ENCODE measurements around the gene CRTC2. TPM values are rescaled to one million over a fixed set of nuclear protein-coding genes. Genes with fewer than 3 reads are reported as not detected.
"Not testable (repeated sequence)": the region's sequence is repeated elsewhere in the genome, so short reads cannot be mapped to it uniquely, and the experiment has no call there.

Gene CRTC2
- total RNA-seq, 1 donor = 6.6 TPM

- no peak overlapping the region for H3K4me3 ChIP-seq (ENCODE audit: low read depth, low read length)
- TF ChIP-seq CTCF (IDR thresholded peaks at IDR 0.05; ENCODE audit: insufficient read depth, low read length) = no peak
- DNase-seq (ENCODE audit: low read depth) = no peak
Measured at GRCh38 chr1:153906396-153906795, 52.0 kb downstream of the CRTC2 start.

GRCh38 chr1:153905908-153906307 lies 52.5 kb downstream of the CRTC2 start:
- H3K4me3 ChIP-seq (ENCODE audit: low read depth, low read length); DNase-seq (ENCODE audit: low read depth): not testable (repeated sequence)

- H3K4me3 ChIP-seq (ENCODE audit: low read depth, low read length) = no peak overlapping the region
- no peak for TF ChIP-seq CTCF (IDR thresholded peaks at IDR 0.05; ENCODE audit: insufficient read depth, low read length)
- DNase-seq (ENCODE audit: low read depth) = peak; percentile 69
Measured at GRCh38 chr1:153903841-153904455, 54.5 kb downstream of the CRTC2 start.

- no peak for DNase-seq (ENCODE audit: low read depth)
- no peak for TF ChIP-seq CTCF (IDR thresholded peaks at IDR 0.05; ENCODE audit: insufficient read depth, low read length)
- H3K4me3 ChIP-seq (ENCODE audit: low read depth, low read length) = no peak overlapping the region
Measured at GRCh38 chr1:153899509-153899908, 58.9 kb downstream of the CRTC2 start.

Small RNA genes within 50 kb of the gene (small RNA-seq; reads per million reads assigned to genes)
- not detected for gene MIR6737

Other genes with a start within 250 kb of the CRTC2 start
- gene INTS3, start 230.6 kb downstream of the CRTC2 start, total RNA-seq (ENCODE audit: low replicate concordance) = 49.0 and 55.8 TPM in 2 replicates
- 11.5 and 113 TPM in 2 replicates for gene SLC27A3, start 183.2 kb downstream of the CRTC2 start, total RNA-seq (ENCODE audit: low replicate concordance)
- gene GATAD2B, start 35.6 kb downstream of the CRTC2 start, total RNA-seq (ENCODE audit: low replicate concordance) = 8.0 and 11.3 TPM in 2 replicates
- 14.9 and 23.2 TPM in 2 replicates for gene DENND4B, start 11.9 kb downstream of the CRTC2 start, total RNA-seq (ENCODE audit: low replicate concordance)
- 74.1 and 85.9 TPM in 2 replicates for gene SLC39A1, start 4.9 kb upstream of the CRTC2 start, total RNA-seq (ENCODE audit: low replicate concordance)
- 3.3 and 5.9 TPM in 2 replicates for gene CREB3L4, start 9.3 kb upstream of the CRTC2 start, total RNA-seq (ENCODE audit: low replicate concordance)
- 73.9 and 132 TPM in 2 replicates for gene JTB, start 19.1 kb upstream of the CRTC2 start, total RNA-seq (ENCODE audit: low replicate concordance)
- 103 and 308 TPM in 2 replicates for gene RAB13, start 27.7 kb upstream of the CRTC2 start, total RNA-seq (ENCODE audit: low replicate concordance)
- 442 and 2,665 TPM in 2 replicates for gene RPS27, start 32.1 kb upstream of the CRTC2 start, total RNA-seq (ENCODE audit: low replicate concordance)
- gene NUP210L, start 196.5 kb upstream of the CRTC2 start, total RNA-seq (ENCODE audit: low replicate concordance) = 0.09 TPM in 1 of 2 replicates, not detected in the other
- 427 and 649 TPM in 2 replicates for gene TPM3, start 233.5 kb upstream of the CRTC2 start, total RNA-seq (ENCODE audit: low replicate concordance)
- not detected in 2 replicates for gene CFAP141, start 247.7 kb upstream of the CRTC2 start, total RNA-seq (ENCODE audit: low replicate concordance)

Measured in fibroblast of the aortic adventitia (primary cell).